H1 (cell line): ENCODE measurements around the gene AHNAK2. TPM values are rescaled to one million over a fixed set of nuclear protein-coding genes. Genes with fewer than 3 reads are reported as not detected.
A peak's percentile ranks its signal among the peaks of the same experiment; 100 is the strongest.

Experiments used
- CTCF ChIA-PET: fragments of 300-600 bp; sonication (Branson Sonifier 250); formaldehyde crosslinking; loops from one replicate; lab custom pipeline; 2021; ENCODE audit not compliant: partially characterized antibody; lab: Charles Lee
- POLR2A ChIA-PET: fragments of 300-600 bp; sonication (Branson Sonifier 250); formaldehyde crosslinking; loops from one replicate; lab custom pipeline; 2021; ENCODE audit warnings: inconsistent platforms; ENCODE audit not compliant: partially characterized antibody; lab: Charles Lee
- DNase-seq, 2 experiments: peaks; one replicate each; pipeline versions ENCODE4 v3.0.0 to v3.0.0-alpha.2; 2010 to 2022; ENCODE audit warnings: low spot score in 2 of 2, low read depth in 1 of 2, mixed read lengths in 1 of 2
- FAIRE-seq: peaks from 2 replicates; lab custom pipeline; 2011; peaks lifted over from hg19 to GRCh38; lab: Jason Lieb, UNC
- H2AFZ ChIP-seq: 2 replicates; pipeline ENCODE4 v1.8.1; 2012; ENCODE audit warnings: low read length, inconsistent platforms
- H2AK5ac ChIP-seq: 2 replicates; pipeline ENCODE4 v1.6.1; 2013; ENCODE audit warnings: low read depth, low read length
- H2BK120ac ChIP-seq: replicated peaks from 2 replicates; pipeline ENCODE3; 2013; ENCODE audit warnings: low read depth, low read length, inconsistent platforms
- H2BK12ac ChIP-seq: 2 replicates; pipeline ENCODE4 v1.6.1; 2013; ENCODE audit warnings: low read depth, low read length
- H2BK15ac ChIP-seq: 2 replicates; pipeline ENCODE4 v1.6.1; 2013; ENCODE audit warnings: low read length
- H2BK20ac ChIP-seq: 2 replicates; pipeline ENCODE4 v1.6.1; 2013; ENCODE audit warnings: low read length
- H2BK5ac ChIP-seq: 2 replicates; pipeline ENCODE4 v1.6.1; 2013; ENCODE audit warnings: low read depth, low read length
- H3K14ac ChIP-seq: 2 replicates; pipeline ENCODE4 v1.6.1; 2013; ENCODE audit warnings: inconsistent platforms; ENCODE audit not compliant: insufficient read length
- H3K18ac ChIP-seq: 2 replicates; pipeline ENCODE4 v1.6.1; 2013; ENCODE audit warnings: low read length; ENCODE audit errors: extremely low read depth
- H3K23ac ChIP-seq: 2 replicates; pipeline ENCODE4 v1.6.1; 2013; ENCODE audit warnings: inconsistent platforms; ENCODE audit not compliant: insufficient read length
- H3K23me2 ChIP-seq: 2 replicates; pipeline ENCODE4 v1.6.1; 2013; ENCODE audit warnings: low read depth, low read length
- H3K27ac ChIP-seq: 2 replicates; pipeline ENCODE4 v1.6.1; 2011; ENCODE audit warnings: low read depth, low read length, inconsistent platforms
- H3K27me3 ChIP-seq, 4 experiments: replicated peaks in 1 of 4; 1 replicate in 1 of 4; 2 replicates in 3 of 4; pipeline versions ENCODE4 v1.6.1 to v1.8.1; 2011 to 2013; ENCODE audit warnings: low read length in 3 of 4, mild to moderate bottlenecking in 3 of 4, inconsistent platforms in 2 of 4, mixed read lengths in 2 of 4, moderate library complexity in 1 of 4; ENCODE audit not compliant: control insufficient read depth in 3 of 4, insufficient read depth in 3 of 4; ENCODE audit errors: extremely low read depth in 1 of 4
- H3K36me3 ChIP-seq, 4 experiments: 2 replicates each; pipeline versions ENCODE4 v1.6.1 to v1.8.1; 2011 to 2013; ENCODE audit warnings: mild to moderate bottlenecking in 4 of 4, low read length in 3 of 4, moderate library complexity in 2 of 4, control low read depth in 1 of 4, inconsistent platforms in 1 of 4; ENCODE audit not compliant: insufficient read depth in 4 of 4, control insufficient read depth in 2 of 4
- H3K4ac ChIP-seq: replicated peaks from 2 replicates; pipeline ENCODE3; 2013; ENCODE audit warnings: low read length, low read depth, mixed read lengths, inconsistent platforms; ENCODE audit not compliant: insufficient read length
- H3K4me1 ChIP-seq, 4 experiments: replicated peaks in 1 of 4; 1 replicate in 1 of 4; 2 replicates in 3 of 4; pipeline versions ENCODE4 v1.6.1 to v1.8.1; 2011 to 2013; ENCODE audit warnings: low read length in 3 of 4, inconsistent platforms in 2 of 4, mixed read lengths in 1 of 4; ENCODE audit not compliant: insufficient read depth in 4 of 4, control insufficient read depth in 3 of 4
- H3K4me2 ChIP-seq, 2 experiments: 2 replicates each; pipeline versions ENCODE4 v1.6.1 to v1.8.1; 2011 to 2013; ENCODE audit warnings: low read depth in 2 of 2, low read length in 2 of 2, control low read depth in 1 of 2, inconsistent platforms in 1 of 2, mild to moderate bottlenecking in 1 of 2; ENCODE audit not compliant: insufficient read depth in 1 of 2
- H3K4me3 ChIP-seq, 4 experiments: fragments of 200-600, 300-600 bp in 1 of 4; sonication (generic), shearing (Covaris generic), sonication (Bioruptor Twin) in 1 of 4; 2 replicates each; pipeline versions ENCODE4 v1.5.1 to v1.8.1; 2011 to 2016; ENCODE audit warnings: low read length in 4 of 4, low read depth in 3 of 4, control low read depth in 2 of 4, inconsistent platforms in 2 of 4, mild to moderate bottlenecking in 2 of 4, mixed read lengths in 1 of 4, moderate library complexity in 1 of 4; ENCODE audit not compliant: insufficient read depth in 2 of 4; ENCODE audit errors: extremely low read depth in 1 of 4
- H3K56ac ChIP-seq: replicated peaks from 2 replicates; pipeline ENCODE3; 2013; ENCODE audit warnings: low read depth, mild to moderate bottlenecking, mixed read lengths, low read length, inconsistent platforms; ENCODE audit not compliant: insufficient read length
- H3K79me1 ChIP-seq: 2 replicates; pipeline ENCODE4 v1.6.1; 2013; ENCODE audit warnings: low read depth, low read length, control low read depth
- H3K79me2 ChIP-seq, 2 experiments: 2 replicates each; pipeline versions ENCODE4 v1.6.1 to v1.8.1; 2012 to 2013; ENCODE audit warnings: low read length in 2 of 2, mild to moderate bottlenecking in 2 of 2, inconsistent platforms in 1 of 2; ENCODE audit not compliant: insufficient read depth in 2 of 2, control insufficient read depth in 1 of 2
- H3K9ac ChIP-seq, 4 experiments: replicated peaks in 1 of 4; 1 replicate in 1 of 4; 2 replicates in 3 of 4; pipeline versions ENCODE4 v1.6.1 to v1.8.1; 2011 to 2013; ENCODE audit warnings: low read depth in 3 of 4, low read length in 3 of 4, control low read depth in 2 of 4, mild to moderate bottlenecking in 2 of 4, moderate library complexity in 2 of 4, inconsistent platforms in 1 of 4; ENCODE audit errors: extremely low read depth in 1 of 4
- H3K9me3 ChIP-seq, 2 experiments: 2 replicates each; pipeline versions ENCODE4 v1.6.1 to v1.8.1; 2012 to 2013; ENCODE audit warnings: mild to moderate bottlenecking in 2 of 2, moderate library complexity in 2 of 2, control low read depth in 1 of 2, inconsistent platforms in 1 of 2, low read depth in 1 of 2, low read length in 1 of 2, mixed read lengths in 1 of 2; ENCODE audit not compliant: insufficient read depth in 2 of 2
- H4K20me1 ChIP-seq, 2 experiments: replicated peaks in 1 of 2; 2 replicates each; pipeline versions ENCODE3 to v1.8.1; 2011 to 2013; ENCODE audit warnings: inconsistent platforms in 2 of 2, low read length in 2 of 2, mild to moderate bottlenecking in 1 of 2; ENCODE audit not compliant: insufficient read depth in 2 of 2, control insufficient read depth in 1 of 2
- H4K5ac ChIP-seq: 2 replicates; pipeline ENCODE4 v1.6.1; 2013; ENCODE audit warnings: low read length, low read depth, mixed read lengths, inconsistent platforms; ENCODE audit not compliant: insufficient read length
- H4K8ac ChIP-seq: 2 replicates; pipeline ENCODE4 v1.8.0; 2013; ENCODE audit warnings: mild to moderate bottlenecking, moderate library complexity, low read length, inconsistent platforms; ENCODE audit not compliant: insufficient read depth; ENCODE audit errors: extremely low read depth
- H4K91ac ChIP-seq: replicated peaks from 2 replicates; pipeline ENCODE3; 2013; ENCODE audit warnings: low read length, mixed read lengths, inconsistent platforms; ENCODE audit not compliant: insufficient read length
- BCL11A ChIP-seq, 2 experiments: IDR thresholded peaks; one replicate each; pipeline ENCODE4 v1.6.1; 2011; ENCODE audit warnings: low read depth in 2 of 2, low read length in 2 of 2, mild to moderate bottlenecking in 2 of 2
- CBX5 ChIP-seq: fragments of 300-800, 300-1000 bp; sonication (generic); IDR thresholded peaks from 2 replicates; pipeline ENCODE4 v1.7.1; 2016; ENCODE audit warnings: antibody characterized with exemption, low read length, low read depth
- CBX8 ChIP-seq: fragments of 300-800, 300-1000 bp; sonication (generic); IDR thresholded peaks from 2 replicates; pipeline ENCODE4 v1.7.1; 2016; ENCODE audit warnings: low read depth, low read length, borderline replicate concordance
- CHD2 ChIP-seq: IDR thresholded peaks from 2 replicates; pipeline ENCODE4 v1.6.1; 2012; ENCODE audit warnings: low read length, improper control_type of control experiment
- CTBP2 ChIP-seq: IDR thresholded peaks from 2 replicates; pipeline ENCODE4 v1.7.0; 2011; ENCODE audit warnings: borderline replicate concordance, mild to moderate bottlenecking, moderate library complexity, mixed read lengths, low read length; ENCODE audit not compliant: insufficient read depth, insufficient read length
- HDAC6 ChIP-seq: IDR thresholded peaks from one replicate; pipeline ENCODE4 v1.7.1; 2012; ENCODE audit warnings: low read depth, mild to moderate bottlenecking, inconsistent platforms, low read length, moderate library complexity
- KDM5A ChIP-seq: fragments of 200-600 bp; IDR thresholded peaks from 2 replicates; pipeline ENCODE4 v1.7.1; 2012; ENCODE audit warnings: mild to moderate bottlenecking, low read length, inconsistent platforms, mixed read lengths
- NRF1 ChIP-seq: IDR thresholded peaks from 2 replicates; pipeline ENCODE4 v1.6.1; 2011; ENCODE audit warnings: mild to moderate bottlenecking, low read depth, low read length, improper control_type of control experiment
- POU5F1 ChIP-seq: IDR thresholded peaks from 2 replicates; pipeline ENCODE4 v1.6.1; 2011; ENCODE audit warnings: low read depth, mild to moderate bottlenecking, low read length, moderate library complexity
- RNF2 ChIP-seq: fragments of 200-900, 300-1000 bp; sonication (generic); IDR thresholded peaks from 2 replicates; pipeline ENCODE4 v1.7.1; 2016; ENCODE audit warnings: borderline replicate concordance, low read depth, mild to moderate bottlenecking, antibody characterized with exemption, low read length; ENCODE audit not compliant: poor library complexity, severe bottlenecking; ENCODE audit errors: missing control alignments
- WGBS, 2 experiments: shearing (Covaris generic) in 1 of 2; methylation state at CpG; one replicate each; pipeline versions ENCODE4 v1.1.6 to v1.1.7; 2013 to 2015; ENCODE audit warnings: low lambda C conversion rate in 2 of 2, mixed read lengths in 2 of 2, inconsistent platforms in 1 of 2, low coverage in 1 of 2, missing lambda C conversion rate in 1 of 2; ENCODE audit not compliant: insufficient replicate concordance in 2 of 2, insufficient coverage in 1 of 2, insufficient read length in 1 of 2; ENCODE audit errors: extremely low coverage in 1 of 2, missing lambda C conversion rate in 1 of 2; 5-methylcytosine and 5-hydroxymethylcytosine counted together
- polyA plus RNA-seq, 7 experiments: library from polyadenylated mRNA; depleted of rRNA in 3 of 7; stranded (reverse) in 5 of 7; unstranded in 2 of 7; fragments of >200 nt in 5 of 7; fragments of 200-250 nt in 2 of 7; gene quantifications; 1 replicate in 5 of 7; 2 replicates in 1 of 7; 4 replicates in 1 of 7; pipeline versions ENCODE4 v1.2.1 to v1.2.3, GENCODE V29; 2011 to 2013; ENCODE audit warnings: missing spikeins in 2 of 7, mixed read lengths in 2 of 7
- total RNA-seq: library from RNA; stranded (reverse); fragmentation: NEBNext Ultra II Directional; extraction: Animal tissue kit (Norgen Biotek cat#: 25700); gene quantifications from 2 replicates; pipeline ENCODE4 v1.2.1, GENCODE V29; 2021

Gene AHNAK2
- total and polyA plus RNA-seq, 2 of the 8 experiments (the other 6 are each of a cell fraction or from before 2014, with no cell fraction given), result 0.95 to 2.0 TPM

- Histone ChIP-seq H3K14ac (no peak overlapping the region), H3K4me3 (no peak overlapping the region), H3K79me2 (no peaks in the 10 kb centered on the region), H2BK20ac (no peak overlapping the region), H2BK12ac (no peak overlapping the region), H4K8ac (no peak overlapping the region; the same call in 1 of the 2 replicates), H3K56ac (no peak overlapping the region), H3K36me3 (peaks cover 0 to under 1% (median 0%) of the 10 kb centered on the region in 4 experiments; a peak in 1 of 8 replicates), H4K20me1 (peaks cover 0 to 3% of the 10 kb centered on the region in 2 experiments), H3K27ac (no peak overlapping the region; the same call in 1 of the 2 replicates), H4K5ac (no peak overlapping the region), H3K79me1 (no peaks in the 10 kb centered on the region), H3K23me2 (peaks cover 12% of the 10 kb centered on the region; the same call in 1 of the 2 replicates), H3K23ac (no peak overlapping the region), H2BK5ac (no peak overlapping the region; the same call in 1 of the 2 replicates), H2BK120ac (no peak overlapping the region), H3K9me3 (no peaks in the 10 kb centered on the region), H4K91ac (no peak overlapping the region), H3K4me1 (peaks cover 0 to 3% (median 1%) of the 10 kb centered on the region in 4 experiments; a peak in 3 of 7 replicates), H2AFZ (no peak overlapping the region), H2BK15ac (no peak overlapping the region; the same call in 1 of the 2 replicates), H3K4ac (no peak overlapping the region), H2AK5ac (no peak overlapping the region), H3K4me2 (no peak overlapping the region), H3K27me3 (no peaks in the 10 kb centered on the region), H3K9ac (no peak overlapping the region), H3K18ac (no peak overlapping the region)
- FAIRE-seq (no peak), DNase-seq (peak in 1 of 2 experiments; percentile 48)
- POLR2A ChIA-PET, result interaction anchor here (0.8 to 2.1 kb wide), 6 partner anchors 10 to 82 kb away, joined by 3 to 8 read pairs (median 4); no protein-coding TSS in a partner anchor
- CTCF ChIA-PET, result interaction anchor here (0.9 to 1.4 kb wide), 3 partner anchors 66 to 115 kb away, joined by 3 to 4 read pairs (median 3); no protein-coding TSS in a partner anchor
- WGBS, 2 experiments, result 88% methylated on average over 30 of the region's 31 CpGs; no CpG with 5 or more reads in 1 of the 2 experiments
- TF ChIP-seq NRF1 (no peak), CTBP2 (no peak), KDM5A (no peak), CHD2 (no peak), POU5F1 (no peak), RNF2 (no peak), BCL11A (IDR thresholded peaks at IDR 0.05; ENCODE audit: low read depth in 2 of 2, low read length in 2 of 2) (no peak), CBX8 (no peak), CBX5 (no peak), HDAC6 (no peak)
These were observed 85.4 kb downstream of the AHNAK2 start for GRCh38 chr14:104892531-104893434.
